Dendritic cell treated with granulocyte-macrophage colony-stimulating factor and Interleukin-4, amounts not matched to agents 40 ng/mL and 50 ng/mL, for 4 days (primary cell): ENCODE measurements around the gene GOSR1.
"Not testable (repeated sequence)": the region's sequence is repeated elsewhere in the genome, so short reads cannot be mapped to it uniquely, and the experiment has no call there.

Experiments
- H3K27ac Mint-ChIP-seq: one replicate; pipeline ENCODE4 v1.8.0; 2022; ENCODE audit warnings: mild to moderate bottlenecking, mixed read lengths
- H3K27me3 Mint-ChIP-seq: one replicate; pipeline ENCODE4 v1.8.0; 2022; ENCODE audit warnings: mild to moderate bottlenecking, mixed read lengths
- H3K36me3 Mint-ChIP-seq: one replicate; pipeline ENCODE4 v1.8.0; 2022; ENCODE audit warnings: low read depth, mixed read lengths
- H3K4me1 Mint-ChIP-seq: one replicate; pipeline ENCODE4 v1.8.0; 2022; ENCODE audit warnings: low read depth, mixed read lengths
- H3K4me3 Mint-ChIP-seq: one replicate; pipeline ENCODE4 v1.8.0; 2022; ENCODE audit warnings: mild to moderate bottlenecking, moderate library complexity, mixed read lengths
- H3K9me3 Mint-ChIP-seq: one replicate; pipeline ENCODE4 v1.8.0; 2022; ENCODE audit warnings: mixed read lengths
- intact Hi-C: fragments of 100-400 bp; cut with micrococcal nuclease; formaldehyde crosslinking; loops from one replicate; pipeline ENCODE4 v1.15.0; 2022

Gene GOSR1

DNA sequence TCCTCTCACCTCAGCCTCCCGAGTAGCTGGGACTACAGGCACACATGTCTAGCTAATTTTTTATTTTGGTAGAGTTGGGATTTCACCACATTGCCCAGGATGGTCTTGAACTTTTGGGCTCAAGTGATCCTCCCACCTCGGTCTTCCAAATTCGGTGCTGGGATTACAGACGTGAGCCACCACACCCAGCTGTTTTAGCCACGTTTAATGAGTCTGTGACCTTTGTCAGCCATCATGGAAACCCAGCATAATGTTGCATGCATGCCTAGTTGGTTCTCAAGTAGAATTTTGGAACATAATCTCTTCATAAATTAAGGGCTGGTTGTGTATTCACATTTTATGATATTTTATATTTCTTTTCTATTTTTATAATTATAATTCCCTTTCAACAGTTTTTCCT lies 42.0 kb downstream of the GOSR1 start:
- no peak overlapping the region for H3K4me3 Mint-ChIP-seq
- H3K27ac Mint-ChIP-seq, result no peak overlapping the region
- H3K4me1 Mint-ChIP-seq, result no peaks in the 10 kb centered on the region
- H3K27me3 Mint-ChIP-seq, result no peaks in the 10 kb centered on the region
- H3K36me3 Mint-ChIP-seq, result peaks cover 98% of the 10 kb centered on the region
- intact Hi-C loops, result no loop called here
- H3K9me3 Mint-ChIP-seq, result no peaks in the 10 kb centered on the region

DNA sequence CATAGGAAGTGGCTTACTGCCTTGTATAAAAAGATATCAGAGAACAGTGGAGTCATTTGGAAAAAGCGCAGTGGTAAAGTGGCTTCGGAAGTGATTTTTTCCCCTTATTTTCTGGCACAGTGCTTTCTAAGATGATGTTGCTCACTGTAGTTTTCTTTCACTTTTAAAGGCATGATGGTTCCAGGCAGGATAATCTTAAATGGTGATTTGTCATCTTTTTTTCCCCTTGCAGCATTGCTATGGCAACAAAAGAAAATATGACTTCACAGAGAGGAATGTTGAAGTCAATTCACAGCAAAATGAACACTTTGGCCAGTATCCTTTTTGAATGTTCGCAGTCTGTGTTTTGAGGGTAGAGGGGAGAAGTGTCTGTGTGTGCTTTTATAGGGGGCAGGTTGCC lies 42.5 kb downstream of the GOSR1 start:
- no peaks in the 10 kb centered on the region for H3K27me3 Mint-ChIP-seq
- H3K4me3 Mint-ChIP-seq, result no peak overlapping the region
- H3K36me3 Mint-ChIP-seq, result peaks cover 97% of the 10 kb centered on the region
- no peak overlapping the region for H3K27ac Mint-ChIP-seq
- intact Hi-C loops, result no loop called here
- H3K4me1 Mint-ChIP-seq, result no peaks in the 10 kb centered on the region
- no peaks in the 10 kb centered on the region for H3K9me3 Mint-ChIP-seq

DNA sequence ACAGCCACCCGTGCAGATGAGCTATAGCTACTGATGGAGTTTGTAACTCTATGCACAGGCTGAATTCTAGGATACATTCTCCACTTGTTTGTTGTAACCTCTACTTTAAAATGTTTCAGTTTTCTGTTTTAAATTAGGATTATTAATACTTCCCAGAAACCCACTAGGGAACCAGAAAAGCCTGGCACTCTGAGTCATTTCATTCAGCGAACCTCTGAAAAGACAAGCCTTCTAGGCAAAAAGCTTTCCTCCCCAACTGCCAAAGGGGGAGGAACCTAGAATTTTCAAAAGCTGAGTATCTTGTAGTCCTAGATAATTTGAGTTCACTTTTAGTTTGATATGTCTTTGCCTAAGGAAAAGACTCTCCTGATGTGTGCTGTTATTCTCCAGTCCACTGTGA lies 43.2 kb downstream of the GOSR1 start:
- H3K36me3 Mint-ChIP-seq, result peaks cover 94% of the 10 kb centered on the region
- H3K4me3 Mint-ChIP-seq, result no peak overlapping the region
- H3K27me3 Mint-ChIP-seq, result no peaks in the 10 kb centered on the region
- no peaks in the 10 kb centered on the region for H3K9me3 Mint-ChIP-seq
- no peaks in the 10 kb centered on the region for H3K4me1 Mint-ChIP-seq
- intact Hi-C loops, result no loop called here
- H3K27ac Mint-ChIP-seq, result no peak overlapping the region

DNA sequence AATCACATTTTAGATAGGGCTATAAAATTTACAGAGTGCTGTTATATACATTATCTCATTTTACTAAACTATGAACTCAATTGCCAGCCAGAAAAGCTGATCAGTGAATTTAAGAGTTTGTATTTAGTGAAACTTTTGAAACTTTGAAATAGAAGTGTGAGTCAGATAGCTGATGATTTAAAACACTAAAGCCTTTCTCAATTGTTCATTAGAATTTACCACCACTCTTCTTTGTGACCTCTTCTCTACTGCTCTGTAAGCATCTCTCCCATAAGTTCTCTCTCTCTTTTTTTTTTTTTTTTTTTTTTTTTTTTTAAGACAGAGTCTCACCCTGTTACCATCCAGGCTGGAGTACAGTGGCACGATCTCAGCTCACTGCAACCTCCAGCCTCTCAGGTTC lies 43.7 kb downstream of the GOSR1 start:
- H3K27me3 Mint-ChIP-seq, result no peaks in the 10 kb centered on the region
- H3K4me1 Mint-ChIP-seq, result no peaks in the 10 kb centered on the region
- H3K9me3 Mint-ChIP-seq, result no peaks in the 10 kb centered on the region
- peaks cover 90% of the 10 kb centered on the region for H3K36me3 Mint-ChIP-seq
- no peak overlapping the region for H3K4me3 Mint-ChIP-seq
- intact Hi-C loops, result no loop called here
- no peak overlapping the region for H3K27ac Mint-ChIP-seq

DNA sequence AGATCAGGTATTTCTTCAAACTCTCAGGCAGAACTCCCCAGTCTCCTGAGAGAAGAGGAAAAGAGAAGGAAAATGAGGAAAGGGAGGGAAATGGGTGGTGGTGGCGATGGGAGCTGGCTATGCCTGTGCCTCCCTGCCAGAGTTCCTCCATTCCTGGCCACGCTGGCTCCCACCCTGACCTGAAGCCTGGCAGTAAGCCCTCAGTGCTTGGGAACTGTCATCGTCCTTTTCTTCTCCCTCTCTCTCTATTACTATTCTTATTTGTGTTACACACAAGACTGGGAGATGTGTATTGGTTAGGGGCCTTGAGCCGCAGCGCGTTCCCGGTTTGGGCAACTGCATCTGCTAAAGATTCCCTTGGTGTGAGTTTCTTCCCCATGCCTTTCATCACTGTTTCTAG lies 44.6 kb downstream of the GOSR1 start:
- Mint-ChIP-seq H3K27me3 (no peaks in the 10 kb centered on the region), H3K27ac (no peak overlapping the region), H3K9me3 (no peaks in the 10 kb centered on the region), H3K4me3 (no peak overlapping the region), H3K36me3 (peaks cover 82% of the 10 kb centered on the region), H3K4me1 (no peaks in the 10 kb centered on the region)
- intact Hi-C loops, result no loop called here

DNA sequence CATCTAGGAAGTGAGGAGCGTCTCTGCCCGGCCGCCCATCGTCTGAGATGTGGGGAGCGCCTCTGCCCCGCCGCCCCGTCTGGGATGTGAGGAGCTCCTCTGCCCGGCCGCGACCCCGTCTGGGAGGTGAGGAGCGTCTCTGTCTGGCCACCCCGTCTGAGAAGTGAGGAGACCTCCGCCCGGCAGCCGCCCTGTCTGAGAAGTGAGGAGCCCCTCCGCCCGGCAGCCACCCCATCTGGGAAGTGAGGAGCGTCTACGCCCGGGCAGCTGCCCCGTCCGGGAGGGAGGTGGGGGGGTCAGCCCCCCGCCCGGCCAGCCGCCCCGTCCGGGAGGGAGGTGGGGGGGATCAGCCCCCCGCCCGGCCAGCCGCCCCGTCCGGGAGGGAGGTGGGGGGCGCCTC lies 46.0 kb downstream of the GOSR1 start:
- H3K4me3 Mint-ChIP-seq, H3K27ac Mint-ChIP-seq, H3K4me1 Mint-ChIP-seq, intact Hi-C loops, H3K27me3 Mint-ChIP-seq, H3K9me3 Mint-ChIP-seq: not testable (repeated sequence)
- peaks cover 67% of the 10 kb centered on the region for H3K36me3 Mint-ChIP-seq

DNA sequence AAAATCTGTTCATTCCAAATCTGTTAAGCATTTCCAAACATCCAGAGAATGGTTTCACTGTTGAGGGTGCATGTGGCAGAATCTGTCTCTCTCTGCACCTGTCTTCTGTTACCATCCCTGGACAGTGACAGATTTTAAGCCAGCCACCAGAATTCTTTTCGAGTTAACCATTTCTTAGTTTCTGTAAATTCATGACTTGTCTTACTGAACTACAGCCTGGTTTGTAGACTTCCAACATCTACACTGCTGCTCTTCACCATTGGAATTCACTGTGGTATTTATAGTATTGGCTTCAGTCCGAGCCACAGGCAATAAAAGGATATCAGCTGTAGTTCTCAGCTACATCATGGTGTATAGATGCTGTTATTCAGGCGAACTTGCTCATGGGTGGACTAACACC lies 47.6 kb downstream of the GOSR1 start:
- H3K27ac Mint-ChIP-seq, result no peak overlapping the region
- H3K4me3 Mint-ChIP-seq, result no peak overlapping the region
- intact Hi-C loops, result no loop called here
- H3K4me1 Mint-ChIP-seq, result no peaks in the 10 kb centered on the region
- no peaks in the 10 kb centered on the region for H3K9me3 Mint-ChIP-seq
- peaks cover 53% of the 10 kb centered on the region for H3K36me3 Mint-ChIP-seq
- no peaks in the 10 kb centered on the region for H3K27me3 Mint-ChIP-seq

DNA sequence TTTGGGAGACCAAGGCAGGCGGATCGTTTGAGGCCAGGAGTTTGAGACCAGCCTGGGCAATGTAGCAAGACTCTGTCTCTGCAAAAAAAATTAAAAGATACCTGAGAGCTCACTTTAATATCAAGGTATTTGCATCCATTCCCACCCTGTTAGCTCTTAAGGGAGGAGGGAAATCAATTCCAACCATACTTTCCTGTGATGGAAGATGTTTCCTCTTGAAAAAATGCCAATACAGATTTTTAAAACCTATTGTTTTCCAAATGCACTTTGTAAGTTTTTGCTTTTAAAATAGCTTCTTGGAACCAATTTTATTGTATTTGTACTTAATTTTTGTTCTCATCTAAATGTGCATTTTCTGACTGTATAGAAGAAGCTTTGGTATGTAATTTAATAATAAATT lies 49.2 kb downstream of the GOSR1 start:
- Mint-ChIP-seq H3K4me1 (no peaks in the 10 kb centered on the region), H3K36me3 (peaks cover 37% of the 10 kb centered on the region), H3K9me3 (no peaks in the 10 kb centered on the region), H3K27ac (no peak overlapping the region), H3K4me3 (no peak overlapping the region), H3K27me3 (no peaks in the 10 kb centered on the region)
- intact Hi-C loops, result no loop called here

DNA sequence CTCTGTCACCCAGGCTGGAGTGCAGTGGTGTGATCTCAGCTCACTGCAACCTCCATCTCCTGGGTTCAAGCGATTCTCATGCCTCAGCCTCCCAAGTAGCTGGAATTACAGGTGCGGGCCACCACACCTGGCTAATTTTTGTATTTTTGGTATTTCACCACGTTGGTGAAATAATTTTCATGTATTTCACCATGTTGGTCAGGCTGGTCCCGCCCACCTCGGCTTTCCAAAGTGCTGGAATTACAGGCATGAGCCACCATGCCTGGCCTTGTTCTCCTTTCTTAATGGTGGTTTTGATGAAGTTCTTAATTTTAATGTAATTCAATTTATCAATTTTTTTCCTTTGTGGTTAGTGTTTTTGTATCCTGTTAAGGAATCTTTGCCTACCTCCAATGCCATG lies 51.5 kb downstream of the GOSR1 start:
- H3K4me1 Mint-ChIP-seq, H3K27ac Mint-ChIP-seq, intact Hi-C loops, H3K9me3 Mint-ChIP-seq, H3K4me3 Mint-ChIP-seq, H3K27me3 Mint-ChIP-seq: not testable (repeated sequence)
- H3K36me3 Mint-ChIP-seq, result peaks cover 14% of the 10 kb centered on the region

DNA sequence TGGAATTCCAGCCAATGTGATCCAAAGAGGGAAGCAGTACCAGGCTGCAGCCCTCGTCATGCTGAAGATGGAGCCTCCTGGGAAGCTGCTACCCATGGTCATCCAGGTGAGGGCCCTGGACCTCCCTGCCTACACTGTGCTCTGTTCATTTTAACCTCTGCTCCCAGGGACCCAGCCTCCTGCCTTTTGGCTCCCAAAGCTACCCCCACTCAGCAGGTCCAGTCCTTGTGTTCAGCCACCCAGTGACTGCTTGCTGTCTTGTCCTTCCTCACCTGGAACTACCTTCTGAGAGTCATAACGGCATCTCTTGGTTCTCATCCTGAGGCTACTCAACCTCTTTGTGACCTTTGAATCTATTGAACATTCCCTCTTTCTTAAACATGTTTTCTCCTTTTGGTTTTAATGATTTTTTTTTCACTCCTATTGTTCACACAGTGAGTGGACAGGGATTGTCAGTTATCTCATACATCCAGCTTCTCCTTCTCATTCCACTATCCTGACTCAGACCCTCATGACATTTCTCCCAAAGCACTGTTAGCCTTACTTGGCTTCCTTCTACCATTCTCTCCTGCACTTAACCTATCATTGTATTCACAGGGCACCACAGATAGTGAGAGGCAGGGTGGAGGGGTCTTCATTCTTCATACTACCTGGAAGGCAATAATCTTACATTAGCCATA lies 53.3 kb downstream of the GOSR1 start:
- intact Hi-C loops, result no loop called here
- Mint-ChIP-seq H3K36me3 (no peaks in the 10 kb centered on the region), H3K4me3 (no peak overlapping the region), H3K9me3 (no peaks in the 10 kb centered on the region), H3K27ac (no peak overlapping the region), H3K4me1 (no peaks in the 10 kb centered on the region), H3K27me3 (no peaks in the 10 kb centered on the region)

DNA sequence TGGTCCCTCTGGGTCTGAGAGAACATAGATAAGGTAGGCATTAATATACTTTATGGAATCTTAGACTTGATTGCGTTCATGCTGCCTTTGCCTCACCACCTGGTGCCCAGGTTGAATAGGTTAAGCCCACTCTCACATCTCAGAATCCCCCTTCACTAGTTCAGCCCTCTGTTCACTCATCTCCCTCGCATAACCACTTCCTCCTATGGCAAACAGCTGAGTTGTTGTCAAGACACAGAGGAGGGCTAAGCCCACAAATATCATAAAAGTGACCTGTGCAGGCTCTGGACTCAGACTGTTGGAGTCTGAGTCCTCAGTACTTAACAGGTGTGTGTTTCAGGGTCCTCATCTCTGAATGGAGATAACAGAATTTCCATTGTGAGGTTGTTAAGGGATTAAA lies 55.7 kb downstream of the GOSR1 start:
- Mint-ChIP-seq H3K4me3 (no peak overlapping the region), H3K9me3 (no peaks in the 10 kb centered on the region), H3K27me3 (no peaks in the 10 kb centered on the region), H3K27ac (no peak overlapping the region), H3K4me1 (no peaks in the 10 kb centered on the region), H3K36me3 (no peaks in the 10 kb centered on the region)
- intact Hi-C loops, result no loop called here

DNA sequence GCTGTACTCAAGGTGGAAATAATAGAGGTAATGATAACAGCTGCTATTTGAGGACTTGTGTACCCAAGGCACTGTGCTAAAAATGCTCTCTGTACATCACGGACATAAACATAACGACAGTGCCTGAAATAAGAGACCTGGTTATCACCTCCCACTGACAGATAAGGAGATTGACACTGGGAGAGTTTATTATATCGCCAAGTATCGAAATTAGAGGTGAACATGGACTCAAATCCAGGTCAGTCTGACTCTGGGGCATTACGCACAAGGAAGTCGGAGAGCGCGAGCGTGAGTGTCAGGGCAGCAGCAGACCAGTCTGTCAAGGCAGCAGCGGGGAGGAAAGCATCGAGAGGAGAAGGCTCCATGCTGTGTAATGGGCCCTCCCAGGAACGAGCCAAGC lies 57.1 kb downstream of the GOSR1 start:
- no peak overlapping the region for H3K4me3 Mint-ChIP-seq
- no peak overlapping the region for H3K27ac Mint-ChIP-seq
- intact Hi-C loops, result no loop called here
- no peaks in the 10 kb centered on the region for H3K9me3 Mint-ChIP-seq
- no peaks in the 10 kb centered on the region for H3K27me3 Mint-ChIP-seq
- no peaks in the 10 kb centered on the region for H3K4me1 Mint-ChIP-seq
- no peaks in the 10 kb centered on the region for H3K36me3 Mint-ChIP-seq

DNA sequence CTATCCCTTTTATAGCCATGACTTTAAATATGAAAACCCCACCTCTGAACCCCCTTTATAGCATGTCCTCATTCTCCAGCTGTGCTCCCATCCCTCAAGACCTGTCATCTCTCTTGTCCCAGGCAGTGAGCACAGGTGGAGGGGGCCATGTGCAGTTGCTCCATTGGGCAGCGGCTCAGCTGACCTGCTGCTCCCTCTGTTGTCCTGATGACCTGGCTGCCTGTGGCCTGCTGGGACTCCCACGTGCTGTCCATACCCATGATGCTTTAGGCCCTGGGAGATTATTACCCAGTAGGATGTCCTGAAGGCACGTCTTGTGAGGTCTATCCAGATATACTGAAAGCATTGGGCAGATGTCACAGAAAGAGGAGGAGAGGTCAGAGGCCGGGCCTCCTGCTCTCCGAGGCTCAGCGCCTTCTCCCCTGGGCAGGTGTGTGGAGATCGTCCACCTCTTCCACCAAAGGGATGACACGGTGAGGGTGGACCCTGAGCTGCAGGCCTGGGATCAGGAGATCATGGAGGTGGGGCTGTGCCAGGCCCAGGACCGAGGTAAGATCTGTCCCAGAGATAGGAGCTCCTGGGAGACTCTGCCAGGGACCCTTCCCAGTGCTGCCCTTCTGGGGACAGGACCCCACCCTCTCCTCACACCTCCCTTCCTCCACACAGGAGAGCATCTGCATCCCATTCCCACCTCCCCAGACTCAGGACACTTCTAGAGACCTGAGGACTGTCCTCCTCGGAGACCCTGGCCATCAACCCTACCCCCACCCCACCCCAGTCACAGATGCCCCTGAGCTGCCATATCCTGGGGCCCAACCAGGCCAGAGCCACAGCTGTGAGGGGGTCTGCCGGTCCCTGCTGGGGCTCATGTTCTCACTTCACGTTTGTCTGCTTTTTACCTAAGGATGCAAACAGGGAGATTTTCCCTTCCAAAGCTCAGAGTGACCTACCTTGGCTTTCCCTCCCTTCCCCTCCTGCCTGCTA lies 58.0 kb downstream of the GOSR1 start:
- Mint-ChIP-seq H3K4me3 (no peak overlapping the region), H3K27ac (no peak overlapping the region), H3K9me3 (no peaks in the 10 kb centered on the region), H3K36me3 (no peaks in the 10 kb centered on the region), H3K27me3 (no peaks in the 10 kb centered on the region), H3K4me1 (no peaks in the 10 kb centered on the region)
- intact Hi-C loops, result no loop called here

DNA sequence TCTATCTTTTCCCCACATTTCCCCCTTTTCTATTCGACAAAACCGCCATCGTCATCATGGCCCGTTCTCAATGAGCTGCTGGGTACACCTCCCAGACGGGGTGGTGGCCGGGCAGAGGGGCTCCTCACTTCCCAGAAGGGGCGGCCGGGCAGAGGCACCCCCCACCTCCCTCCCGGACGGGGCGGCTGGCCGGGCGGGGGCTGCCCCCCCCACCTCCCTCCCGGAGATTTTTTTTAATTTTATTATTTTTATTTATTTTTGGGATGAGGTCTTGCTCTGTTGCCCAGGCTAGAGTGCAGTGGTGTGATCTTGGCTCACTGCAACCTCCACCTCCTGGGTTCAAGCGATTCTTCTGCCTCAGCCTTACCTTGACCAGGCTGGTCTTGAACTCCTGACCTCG lies 59.6 kb downstream of the GOSR1 start:
- H3K27me3 Mint-ChIP-seq, H3K4me3 Mint-ChIP-seq, H3K4me1 Mint-ChIP-seq, H3K36me3 Mint-ChIP-seq, H3K9me3 Mint-ChIP-seq, H3K27ac Mint-ChIP-seq, intact Hi-C loops: not testable (repeated sequence)

DNA sequence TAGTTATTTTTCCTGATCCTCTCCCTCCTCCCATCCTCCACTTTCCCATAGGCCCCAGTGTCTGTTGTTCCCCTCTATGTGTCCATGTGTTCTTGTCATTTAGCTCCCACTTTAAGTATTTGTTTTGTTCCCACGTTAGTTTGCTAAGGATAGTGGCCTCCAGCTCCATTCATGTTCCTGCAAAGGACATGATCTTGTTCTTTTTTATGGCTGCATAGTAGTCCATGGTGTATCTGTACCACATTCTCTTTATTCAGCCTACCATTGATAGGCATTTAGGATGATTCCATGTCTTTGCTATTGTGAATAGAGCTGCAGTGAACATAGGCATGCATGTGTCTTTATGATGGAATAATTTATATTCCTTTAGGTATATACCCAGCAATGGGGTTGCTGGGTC lies 60.5 kb downstream of the GOSR1 start:
- H3K4me1 Mint-ChIP-seq, H3K4me3 Mint-ChIP-seq, H3K27ac Mint-ChIP-seq, H3K36me3 Mint-ChIP-seq, H3K9me3 Mint-ChIP-seq, intact Hi-C loops, H3K27me3 Mint-ChIP-seq: not testable (repeated sequence)
